HEK293 (cell line): Measurements from ENCODE around the gene TNS3.

Experiments used
- CTCF ChIA-PET: fragments of 350-600 bp; formaldehyde crosslinking; extraction: SDS; loops from one replicate; lab custom pipeline; 2021; ENCODE audit warnings: antibody characterized with exemption; lab: Yijun Ruan, JAX
- POLR2A ChIA-PET: fragments of 300-600 bp; formaldehyde crosslinking; extraction: SDS; loops from one replicate; lab custom pipeline; 2020; ENCODE audit warnings: antibody characterized with exemption, inconsistent platforms; lab: Yijun Ruan, JAX
- H3K27ac ChIP-seq: fragments of 200-500 bp; sonication (Bioruptor generic); 2 replicates; pipeline ENCODE4 v1.5.1; 2014; ENCODE audit warnings: low read depth, low read length, control low read depth, inconsistent platforms; ENCODE audit errors: extremely low read depth
- H3K36me3 ChIP-seq, 2 experiments: fragments of 200-500 bp in 1 of 2; sonication (Bioruptor generic) in 1 of 2; 1 replicate in 1 of 2; 2 replicates in 1 of 2; pipeline ENCODE4 v1.5.1; 2014 to 2017; ENCODE audit warnings: inconsistent platforms in 2 of 2, low read length in 2 of 2; ENCODE audit not compliant: control insufficient read depth in 2 of 2, insufficient read depth in 1 of 2
- H3K4me1 ChIP-seq: fragments of 200-500 bp; sonication (Bioruptor generic); 2 replicates; pipeline ENCODE4 v1.5.1; 2014; ENCODE audit warnings: mild to moderate bottlenecking, low read length, inconsistent platforms; ENCODE audit not compliant: control insufficient read depth, insufficient read depth
- H3K4me3 ChIP-seq: 2 replicates; pipeline ENCODE4 v1.5.1; 2011; ENCODE audit warnings: low read depth, mild to moderate bottlenecking, control low read depth, low read length, moderate library complexity
- H3K9me3 ChIP-seq: fragments of 200-500 bp; sonication (Bioruptor generic); 2 replicates; pipeline ENCODE4 v1.5.1; 2014; ENCODE audit warnings: low read depth, low read length, inconsistent platforms; ENCODE audit not compliant: control insufficient read depth, insufficient read depth
- EGR2 ChIP-seq: fragments of 450-650 bp; formaldehyde crosslinking; IDR thresholded peaks from 2 replicates; pipeline ENCODE4 v1.5.1; 2016; ENCODE audit warnings: low read depth, missing biosample characterization, missing genetic modification characterization
- HOXA7 ChIP-seq: sonication (generic); formaldehyde crosslinking; IDR thresholded peaks from 2 replicates; pipeline ENCODE4 v1.8.1; 2022; ENCODE audit warnings: missing genetic modification reagents, borderline replicate concordance
- KLF17 ChIP-seq: fragments of 450-650 bp; formaldehyde crosslinking; IDR thresholded peaks from 2 replicates; pipeline ENCODE4 v1.5.1; 2016; ENCODE audit warnings: missing biosample characterization, missing genetic modification characterization
- PATZ1 ChIP-seq: fragments of 450-650 bp; formaldehyde crosslinking; IDR thresholded peaks from 2 replicates; pipeline ENCODE4 v1.5.1; 2016; ENCODE audit warnings: missing biosample characterization, missing genetic modification characterization
- PRDM10 ChIP-seq: fragments of 450-650 bp; formaldehyde crosslinking; IDR thresholded peaks from 2 replicates; pipeline ENCODE4 v1.5.1; 2016; ENCODE audit warnings: missing biosample characterization, missing genetic modification characterization
- TSHZ1 ChIP-seq: fragments of 450-650 bp; formaldehyde crosslinking; IDR thresholded peaks from 2 replicates; pipeline ENCODE4 v1.5.1; 2016; ENCODE audit warnings: missing biosample characterization, missing genetic modification characterization, borderline replicate concordance
- ZBTB20 ChIP-seq: fragments of 450-650 bp; formaldehyde crosslinking; IDR thresholded peaks from 2 replicates; pipeline ENCODE4 v1.5.1; 2016; ENCODE audit warnings: missing biosample characterization, missing genetic modification characterization
- ZBTB44 ChIP-seq: fragments of 450-650 bp; IDR thresholded peaks from 2 replicates; pipeline ENCODE4 v1.5.1; 2018; ENCODE audit warnings: missing biosample characterization, mild to moderate bottlenecking, missing genetic modification characterization
- ZFP3 ChIP-seq: fragments of 450-650 bp; formaldehyde crosslinking; IDR thresholded peaks from 2 replicates; pipeline ENCODE4 v1.5.1; 2016; ENCODE audit warnings: low read depth, missing biosample characterization, missing genetic modification characterization
- ZFP41 ChIP-seq: fragments of 450-650 bp; formaldehyde crosslinking; IDR thresholded peaks from 2 replicates; pipeline ENCODE4 v1.5.1; 2016; ENCODE audit warnings: missing biosample characterization, missing genetic modification characterization, borderline replicate concordance
- ZNF335 ChIP-seq: fragments of 450-650 bp; formaldehyde crosslinking; conservative IDR thresholded peaks from 2 replicates; pipeline ENCODE4 v1.5.1; 2016; ENCODE audit warnings: missing biosample characterization, missing genetic modification characterization
- ZNF37A ChIP-seq: fragments of 450-650 bp; IDR thresholded peaks from 2 replicates; pipeline ENCODE4 v1.5.1; 2018; ENCODE audit warnings: missing biosample characterization, missing genetic modification characterization
- ZNF426 ChIP-seq: fragments of 450-650 bp; formaldehyde crosslinking; IDR thresholded peaks from 2 replicates; pipeline ENCODE4 v1.5.1; 2017; ENCODE audit warnings: missing biosample characterization, missing genetic modification characterization, mild to moderate bottlenecking, inconsistent platforms, moderate library complexity
- ZNF488 ChIP-seq: fragments of 450-650 bp; formaldehyde crosslinking; IDR thresholded peaks from 2 replicates; pipeline ENCODE4 v1.5.1; 2016; ENCODE audit warnings: missing biosample characterization, missing genetic modification characterization
- ZNF501 ChIP-seq: fragments of 450-650 bp; formaldehyde crosslinking; IDR thresholded peaks from 2 replicates; pipeline ENCODE4 v1.5.1; 2016; ENCODE audit warnings: missing biosample characterization, missing genetic modification characterization

TNS3 gene

GRCh38 chr7:47328392-47329319 lies 253.3 kb downstream of the TNS3 start:
- POLR2A ChIA-PET: interaction anchor here (0.6 kb wide), 1 partner anchor 151 kb away, joined by 3 read pairs; no protein-coding TSS in a partner anchor
- no peaks in the 10 kb centered on the region for H3K36me3 ChIP-seq
- H3K27ac ChIP-seq: peak overlapping the region; percentile 69
- H3K4me3 ChIP-seq: peak overlapping the region; percentile 13; the same call in 1 of the 2 replicates
- H3K9me3 ChIP-seq: no peaks in the 10 kb centered on the region
- TF ChIP-seq PATZ1 (tag by site-specific recombination) (0 out of 2 replicates have a peak, but pooled peaks have one; percentile 28), ZNF335 (tag by site-specific recombination) (peak; percentile 36; the same call in 1 of the 2 replicates), ZNF488 (no peak), ZFP3 (tag by site-specific recombination) (peak; percentile 92)
- TF ChIP-seq, all 188 proteins: peak for 3
- CTCF ChIA-PET: interaction anchor here (0.7 to 1.0 kb wide), 3 partner anchors 28 to 1406 kb away, joined by 3 to 6 read pairs (median 3); no protein-coding TSS in a partner anchor
- peaks cover 7% of the 10 kb centered on the region for H3K4me1 ChIP-seq

- POLR2A ChIA-PET: interaction anchor here (0.6 kb wide), 1 partner anchor 152 kb away, joined by 3 read pairs; no protein-coding TSS in a partner anchor
- Histone ChIP-seq H3K4me1 (peaks cover 5% of the 10 kb centered on the region), H3K36me3 (no peaks in the 10 kb centered on the region), H3K27ac (peak overlapping the region; percentile 69), H3K4me3 (peak overlapping the region; percentile 35), H3K9me3 (no peaks in the 10 kb centered on the region)
- CTCF ChIA-PET: interaction anchor here (0.7 to 1.0 kb wide), 2 partner anchors 27 to 1405 kb away, joined by 3 to 6 read pairs; no protein-coding TSS in a partner anchor
- TF ChIP-seq ZBTB44 (tag by site-specific recombination) (no peak), TSHZ1 (tag by site-specific recombination) (no peak), ZNF501 (tag by site-specific recombination) (no peak), KLF17 (tag by site-specific recombination) (0 out of 2 replicates have a peak, but pooled peaks have one; percentile 22), HOXA7 (no peak), ZBTB20 (tag by site-specific recombination) (peak; percentile 84), EGR2 (tag by site-specific recombination) (peak; percentile 46; the same call in 1 of the 2 replicates), PRDM10 (tag by site-specific recombination) (peak; percentile 74), ZFP41 (tag by site-specific recombination) (no peak), ZNF37A (tag by site-specific recombination) (no peak), ZNF426 (no peak)
These were observed 254.1 kb downstream of the TNS3 start for GRCh38 chr7:47327698-47328391.
